ENCODE results near the gene COL4A2. TPM values are rescaled to one million over a fixed set of nuclear protein-coding genes. Genes with fewer than 3 reads are reported as not detected.

COL4A2 gene
- total and polyA plus RNA-seq, 4 donors, result 8.0 to 45.2 (median 40.3) TPM

- peak; percentile 31 to 35 for TF ChIP-seq RXRA (IDR thresholded peaks at IDR 0.05)
- no peak for TF ChIP-seq ATF3 (IDR thresholded peaks at IDR 0.05)
- TF ChIP-seq GABPA (IDR thresholded peaks at IDR 0.05 in 1 of 2, conservative IDR thresholded peaks at IDR 0.05 in 1 of 2), result peak; percentile 47 to 69
- peak in 1 of 2 donors; percentile 13 for TF ChIP-seq RAD21 (IDR thresholded peaks at IDR 0.05)
- no peak for TF ChIP-seq YY1 (IDR thresholded peaks at IDR 0.05)
- TF ChIP-seq NR2F2 (IDR thresholded peaks at IDR 0.05), result peak; percentile 60
- TF ChIP-seq CTCF (IDR thresholded peaks at IDR 0.05; ENCODE audit: low read depth, low read length, missing input control), result no peak
- TF ChIP-seq HNF4G (IDR thresholded peaks at IDR 0.05), result no peak
- no peak for TF ChIP-seq MAX (IDR thresholded peaks at IDR 0.05)
- TF ChIP-seq SP1 (IDR thresholded peaks at IDR 0.05), result peak; percentile 11
- no peaks in the 10 kb centered on the region for H3K36me3 ChIP-seq (ENCODE audit: control insufficient read depth in 4 of 4, insufficient read depth in 3 of 4, low read depth in 1 of 4, low read length in 3 of 4)
- H3K4me1 ChIP-seq (ENCODE audit: control insufficient read depth in 4 of 4, insufficient read depth in 4 of 4, low read length in 3 of 4), result peaks cover 0 to 3% (median 0%) of the 10 kb centered on the region in 4 donors
- H3K9me3 ChIP-seq (ENCODE audit: control insufficient read depth in 4 of 4, low read length in 3 of 4), result no peaks in the 10 kb centered on the region
- whole genome bisulfite sequencing, result 48% methylated on average over 24 of the region's 24 CpGs
- DNase-seq (ENCODE audit: low spot score), result peak; percentile 36
- H3K27me3 ChIP-seq (ENCODE audit: control insufficient read depth in 4 of 4, insufficient read depth in 4 of 4, low read length in 3 of 4), result no peaks in the 10 kb centered on the region
- H3K4me3 ChIP-seq (ENCODE audit: low read depth in 1 of 3, low read length in 3 of 3), result no peak overlapping the region
- H3K27ac ChIP-seq (ENCODE audit: low read depth in 1 of 2, low read length in 2 of 2), result peak overlapping the region; percentile 80 to 85
- no peak overlapping the region for H3K9ac ChIP-seq (ENCODE audit: low read depth in 1 of 2, low read length in 2 of 2)
Observed at GRCh38 chr13:110340812-110341444, 33.8 kb downstream of the COL4A2 start.

GRCh38 chr13:110341445-110342244 lies 34.6 kb downstream of the COL4A2 start:
- no peak for DNase-seq (ENCODE audit: low spot score)
- 38% methylated on average over 14 of the region's 14 CpGs for WGBS
- TF ChIP-seq JUND (IDR thresholded peaks at IDR 0.05) (no peak), ATF3 (IDR thresholded peaks at IDR 0.05) (no peak), NR2F2 (IDR thresholded peaks at IDR 0.05) (peak; percentile 40), CTCF (IDR thresholded peaks at IDR 0.05; ENCODE audit: low read depth, low read length, missing input control) (no peak), ZBTB33 (IDR thresholded peaks at IDR 0.05) (no peak), FOXA2 (IDR thresholded peaks at IDR 0.05) (no peak), RAD21 (IDR thresholded peaks at IDR 0.05) (peak in 1 of 2 donors; percentile 12), MAX (IDR thresholded peaks at IDR 0.05) (no peak), SP1 (IDR thresholded peaks at IDR 0.05) (no peak), GABPA (IDR thresholded peaks at IDR 0.05 in 1 of 2, conservative IDR thresholded peaks at IDR 0.05 in 1 of 2) (peak; percentile 39 to 54)

More at GRCh38 chr13:110341445-110342244, 34.6 kb downstream of the COL4A2 start:
- no peaks in the 10 kb centered on the region for H3K9me3 ChIP-seq (ENCODE audit: control insufficient read depth in 4 of 4, low read length in 3 of 4)
- no peaks in the 10 kb centered on the region for H3K36me3 ChIP-seq (ENCODE audit: control insufficient read depth in 4 of 4, insufficient read depth in 3 of 4, low read depth in 1 of 4, low read length in 3 of 4)
- H3K27ac ChIP-seq (ENCODE audit: low read depth in 1 of 2, low read length in 2 of 2), result peak overlapping the region; percentile 80 to 85
- no peak overlapping the region for H3K9ac ChIP-seq (ENCODE audit: low read depth in 1 of 2, low read length in 2 of 2)
- H3K4me1 ChIP-seq (ENCODE audit: control insufficient read depth in 4 of 4, insufficient read depth in 4 of 4, low read length in 3 of 4), result peaks cover 0 to 3% (median 0%) of the 10 kb centered on the region in 4 donors
- H3K27me3 ChIP-seq (ENCODE audit: control insufficient read depth in 4 of 4, insufficient read depth in 4 of 4, low read length in 3 of 4), result no peaks in the 10 kb centered on the region
- H3K4me3 ChIP-seq (ENCODE audit: low read depth in 1 of 3, low read length in 3 of 3), result no peak overlapping the region

Measured in liver (tissue), 9 donors.